DND-41 (cell line): ENCODE data around the gene PRELID1.

ENCODE experiments used
- CTCF ChIP-seq: IDR thresholded peaks from 2 replicates; pipeline ENCODE4 v1.5.1; 2012; ENCODE audit warnings: borderline replicate concordance, low read length, moderate library complexity, mild to moderate bottlenecking; ENCODE audit not compliant: poor library complexity, severe bottlenecking; ENCODE audit errors: extremely low read depth
- EZH2 ChIP-seq: IDR thresholded peaks from 3 replicates; pipeline ENCODE4 v1.6.1; 2012; ENCODE audit warnings: borderline replicate concordance, low read depth, mild to moderate bottlenecking, moderate library complexity, low read length, inconsistent platforms; ENCODE audit not compliant: severe bottlenecking

- TF ChIP-seq CTCF (no peak), EZH2 (no peak)
Observed at GRCh38 chr5:177296581-177296980, 7.0 kb upstream of the PRELID1 start.
